GM19438 (cell line): Measurements from ENCODE around the gene SHB.
A peak's percentile ranks its signal among the peaks of the same experiment; 100 is the strongest.
"Not testable (repeated sequence)": the region's sequence is repeated elsewhere in the genome, so short reads cannot be mapped to it uniquely, and the experiment has no call there.

Experiments used
- ATAC-seq: cut with Tn5 transposase; IDR thresholded peaks from one replicate; pipeline ENCODE4 v1.9.1; 2021; ENCODE audit warnings: low read depth; ENCODE audit not compliant: unreplicated experiment

The SHB gene

GRCh38 chr9:38064842-38065368 is 4.1 kb downstream of the SHB start:
- ATAC-seq, result no peak

- ATAC-seq, result no peak
Observed at GRCh38 chr9:38063363-38063707, 5.7 kb downstream of the SHB start.

- no peak for ATAC-seq
Observed at GRCh38 chr9:38062498-38063362, 6.3 kb downstream of the SHB start.

GRCh38 chr9:38062106-38062497 is 6.9 kb downstream of the SHB start:
- no peak for ATAC-seq

- ATAC-seq, result peak; percentile 64
Observed at GRCh38 chr9:38061326-38061977, 7.6 kb downstream of the SHB start.

GRCh38 chr9:38060681-38061080 is 8.3 kb downstream of the SHB start:
- ATAC-seq, result no peak

GRCh38 chr9:38059233-38059936 is 9.6 kb downstream of the SHB start:
- ATAC-seq, result no peak

GRCh38 chr9:38058452-38059232 is 10.4 kb downstream of the SHB start:
- ATAC-seq, result no peak

- ATAC-seq, result no peak
Observed at GRCh38 chr9:38057416-38058195, 11.4 kb downstream of the SHB start.

GRCh38 chr9:38054653-38055052 is 14.4 kb downstream of the SHB start:
- no peak for ATAC-seq

GRCh38 chr9:38053697-38054461 is 15.1 kb downstream of the SHB start:
- ATAC-seq, result no peak

GRCh38 chr9:38051780-38052546 is 17.1 kb downstream of the SHB start:
- no peak for ATAC-seq

GRCh38 chr9:38048316-38048969 is 20.6 kb downstream of the SHB start:
- ATAC-seq, result no peak

- no peak for ATAC-seq
Observed at GRCh38 chr9:38047301-38048251, 21.5 kb downstream of the SHB start.

- ATAC-seq, result no peak
Observed at GRCh38 chr9:38046661-38047300, 22.2 kb downstream of the SHB start.

- ATAC-seq, result not testable (repeated sequence)
Observed at GRCh38 chr9:38045939-38046338, 23.1 kb downstream of the SHB start.
